Small intestine (tissue), 7 donors: ENCODE measurements around the gene RHOF. TPM values are rescaled to one million over a fixed set of nuclear protein-coding genes. Genes with fewer than 3 reads are reported as not detected.

Experiments
- DNase-seq, 2 donors: peaks; one replicate each; pipeline versions ENCODE4 v3.0.0 to v3.0.0-alpha.2; 2013
- FAIRE-seq: peaks from 2 replicates; lab custom pipeline; 2012; peaks lifted over from hg19 to GRCh38; lab: Jason Lieb, UNC
- H3K27ac ChIP-seq, 3 donors: one replicate each; pipeline ENCODE4 v1.5.1; 2013; ENCODE audit warnings: low read length in 2 of 3, mild to moderate bottlenecking in 2 of 3, control low read depth in 1 of 3, inconsistent platforms in 1 of 3, low read depth in 1 of 3, moderate library complexity in 1 of 3
- H3K27me3 ChIP-seq, 3 donors: one replicate each; pipeline ENCODE4 v1.6.1; 2013; ENCODE audit warnings: low read length in 3 of 3, inconsistent platforms in 1 of 3; ENCODE audit not compliant: control insufficient read depth in 3 of 3, insufficient read depth in 3 of 3
- H3K36me3 ChIP-seq, 3 donors: one replicate each; pipeline ENCODE4 v1.6.1; 2013; ENCODE audit warnings: low read length in 3 of 3, inconsistent platforms in 1 of 3, low read depth in 1 of 3, mild to moderate bottlenecking in 1 of 3, moderate library complexity in 1 of 3; ENCODE audit not compliant: control insufficient read depth in 3 of 3, insufficient read depth in 2 of 3
- H3K4me1 ChIP-seq, 3 donors: one replicate each; pipeline ENCODE4 v1.6.1; 2013; ENCODE audit warnings: low read length in 2 of 3, inconsistent platforms in 1 of 3, low read depth in 1 of 3, mild to moderate bottlenecking in 1 of 3, moderate library complexity in 1 of 3; ENCODE audit not compliant: control insufficient read depth in 3 of 3, insufficient read depth in 2 of 3
- H3K4me3 ChIP-seq, 3 donors: one replicate each; pipeline ENCODE4 v1.5.1; 2013; ENCODE audit warnings: low read length in 3 of 3, control low read depth in 1 of 3, inconsistent platforms in 1 of 3, low read depth in 1 of 3, mild to moderate bottlenecking in 1 of 3, moderate library complexity in 1 of 3
- H3K9me3 ChIP-seq, 2 donors: one replicate each; pipeline ENCODE4 v1.6.1; 2013; ENCODE audit warnings: low read depth in 1 of 2, low read length in 1 of 2; ENCODE audit not compliant: control insufficient read depth in 2 of 2, insufficient read depth in 1 of 2
- WGBS, 3 donors: extraction: QIAGEN DNeasy Blood & Tissue Kit; methylation state at CpG; one replicate each; pipeline ENCODE4 v1.1.7; 2013; 5-methylcytosine and 5-hydroxymethylcytosine counted together
- polyA plus RNA-seq, 4 donors: library from polyadenylated mRNA; stranded (reverse) in 3 of 4; unstranded in 1 of 4; fragments of 200-250 nt in 3 of 4; fragments of 120-200 nt in 1 of 4; gene quantifications; one replicate each; pipeline versions ENCODE4 v1.2.1 to v1.2.3, GENCODE V29; 2013
- donor health status: healthy with polysubstance abuse.
- donor health status: control.
- donor health status: control.
- donor health status: Bipolar disorder and iron deficiency.
- donor health status: healthy.

The RHOF gene
- polyA plus RNA-seq, 4 donors, result 13.3 to 75.9 (median 43.6) TPM

DNA sequence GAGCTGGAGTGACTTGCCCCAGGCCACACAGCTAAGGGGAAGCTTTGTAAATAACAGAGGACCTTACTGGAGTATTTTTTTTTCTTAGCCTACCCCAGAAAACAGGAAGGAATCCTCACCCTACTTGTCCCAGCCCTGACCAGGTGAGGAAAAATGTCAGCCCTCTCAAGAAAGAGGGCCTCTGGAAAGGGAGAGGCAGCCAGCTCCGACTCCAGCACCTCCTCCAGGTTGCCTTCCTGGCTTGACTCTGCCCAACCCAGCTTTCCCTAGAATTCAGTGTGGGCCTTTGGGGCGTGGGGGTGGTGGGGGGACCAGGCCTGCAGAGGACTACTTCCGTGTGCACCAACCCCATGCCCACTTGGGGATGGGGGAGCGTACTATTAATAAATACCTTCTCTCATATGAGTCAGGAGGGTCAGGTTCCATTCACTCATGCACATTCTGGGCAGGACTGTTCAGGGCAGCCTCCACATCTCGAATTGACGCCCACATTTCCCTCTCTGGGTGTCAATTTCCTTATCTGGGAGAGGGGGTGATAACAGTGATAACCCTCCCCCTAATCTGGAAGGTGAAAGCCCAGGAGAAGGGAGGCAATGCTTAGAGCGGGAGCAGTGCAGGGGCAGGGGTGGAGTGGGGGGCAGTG is 5.2 kb downstream of the RHOF start:
- H3K4me1 ChIP-seq, result peaks cover 0 to 64% (median 5%) of the 10 kb centered on the region in 3 donors
- H3K27ac ChIP-seq, result peak overlapping the region; percentile 3 to 94 (median 80)
- H3K4me3 ChIP-seq, result no peak overlapping the region
- WGBS, 3 donors, result 40 to 60% (median 50%) methylated on average over 7 of the region's 7 CpGs
- no peaks in the 10 kb centered on the region for H3K27me3 ChIP-seq
- no peaks in the 10 kb centered on the region for H3K9me3 ChIP-seq
- peaks cover 0 to 60% (median 0%) of the 10 kb centered on the region in 3 donors for H3K36me3 ChIP-seq
- FAIRE-seq, result no peak
- peak; percentile 43 to 47 for DNase-seq

DNA sequence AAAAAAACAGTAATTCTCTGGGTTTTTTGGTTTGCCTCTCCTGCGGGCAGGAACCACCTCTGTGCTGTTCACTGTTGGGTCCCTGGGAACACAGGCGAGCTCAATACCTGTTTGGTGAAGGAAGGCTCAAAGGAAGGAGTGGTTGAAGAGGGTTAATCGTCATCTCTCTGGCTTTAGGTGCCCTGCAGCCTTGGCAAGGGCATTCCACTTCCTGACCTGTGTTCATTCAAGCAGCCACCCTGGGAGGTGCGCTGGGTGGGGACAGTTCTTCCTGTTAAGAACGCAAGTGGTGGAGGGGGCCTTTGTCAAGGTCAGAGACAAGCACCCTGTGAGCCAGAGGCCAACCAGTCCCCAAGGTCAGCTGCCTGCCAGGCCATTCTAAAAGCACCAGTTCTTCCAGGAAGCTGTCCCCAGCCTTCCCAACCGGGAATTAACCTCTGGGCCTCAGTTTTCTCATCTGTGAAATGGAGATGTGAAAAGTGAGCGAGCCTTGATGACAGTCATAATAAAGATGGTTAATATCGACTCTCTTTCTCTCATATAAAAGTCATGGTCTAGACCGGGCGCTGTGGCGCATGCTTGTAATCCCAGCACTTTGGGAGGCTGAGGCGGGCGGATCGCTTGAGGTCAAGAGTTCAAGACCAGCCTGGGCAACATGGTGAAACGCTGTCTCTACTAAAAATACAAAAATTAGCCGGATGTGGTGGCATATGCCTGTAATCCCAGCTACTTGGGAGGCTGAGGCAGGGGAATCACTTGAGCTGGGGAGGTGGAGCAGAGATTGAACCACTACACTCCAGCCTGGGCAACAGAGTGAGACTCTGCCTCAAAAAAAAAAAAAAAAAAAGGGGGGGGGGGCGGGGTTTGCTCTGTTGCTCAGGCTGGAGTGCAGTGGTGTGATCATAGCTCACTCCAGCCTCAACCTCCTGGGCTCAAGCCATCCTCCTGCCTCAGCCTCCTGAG is 6.1 kb downstream of the RHOF start:
- no peaks in the 10 kb centered on the region for H3K27me3 ChIP-seq
- no peak for DNase-seq
- no peaks in the 10 kb centered on the region for H3K9me3 ChIP-seq
- peak overlapping the region; percentile 63 to 76 (median 75) for H3K27ac ChIP-seq
- 58 to 70% (median 70%) methylated on average over 16 to 17 of the region's 17 CpGs for WGBS, 3 donors
- peaks cover 0 to 60% (median 0%) of the 10 kb centered on the region in 3 donors for H3K36me3 ChIP-seq
- H3K4me1 ChIP-seq, result peaks cover 0 to 61% (median 5%) of the 10 kb centered on the region in 3 donors
- no peak overlapping the region for H3K4me3 ChIP-seq
- FAIRE-seq, result no peak

DNA sequence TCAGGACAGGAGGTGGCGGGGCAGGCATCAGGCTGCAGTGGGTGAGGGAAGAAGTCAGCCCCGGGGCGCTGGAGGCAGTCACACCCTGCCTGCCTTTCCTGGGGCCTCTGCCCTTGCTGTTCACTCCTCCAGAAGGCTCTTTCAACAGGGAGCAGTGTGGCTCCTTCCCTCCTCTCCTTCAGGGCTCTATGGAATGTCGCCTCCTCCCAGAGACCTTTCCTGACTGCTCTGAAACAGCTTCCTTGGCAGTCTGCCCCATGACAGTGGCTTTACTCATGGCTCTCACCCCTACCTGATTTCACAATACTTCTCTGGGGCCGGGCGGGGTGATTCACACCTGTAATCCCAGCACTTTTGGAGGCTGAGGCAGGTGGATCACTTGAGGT is 7.1 kb downstream of the RHOF start:
- DNase-seq (peak; percentile 76 to 96), FAIRE-seq (no peak)
- peak overlapping the region; percentile 53 to 76 (median 75) for H3K27ac ChIP-seq
- peaks cover 0 to 60% (median 5%) of the 10 kb centered on the region in 3 donors for H3K4me1 ChIP-seq
- no peak overlapping the region for H3K4me3 ChIP-seq
- H3K36me3 ChIP-seq, result peaks cover 0 to 68% (median 0%) of the 10 kb centered on the region in 3 donors
- H3K27me3 ChIP-seq, result no peaks in the 10 kb centered on the region
- 16 to 53% (median 29%) methylated on average over 6 of the region's 6 CpGs for WGBS, 3 donors
- H3K9me3 ChIP-seq, result no peaks in the 10 kb centered on the region

DNA sequence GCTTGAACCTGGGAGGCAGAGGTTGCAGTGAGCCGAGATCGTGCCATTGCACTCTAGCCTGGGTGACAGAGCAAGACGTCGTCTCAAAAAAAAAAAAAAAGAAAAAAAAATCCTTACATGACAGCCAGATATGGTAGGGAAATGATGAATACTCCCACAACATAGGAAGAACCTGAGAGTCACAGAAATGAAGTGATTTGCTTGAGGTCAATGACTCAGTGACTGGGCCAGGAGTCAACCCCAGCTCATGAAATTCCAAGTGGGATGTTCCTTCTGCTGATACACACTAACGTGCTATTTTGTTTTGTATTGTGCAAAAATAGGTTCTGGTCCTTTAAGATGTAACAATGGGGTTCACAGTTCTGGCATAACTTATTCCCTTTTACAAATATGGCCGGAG is 9.0 kb downstream of the RHOF start:
- Histone ChIP-seq H3K27ac (peak overlapping the region in 2 of 3 donors; percentile 26 to 59), H3K36me3 (peaks cover 3 to 74% (median 7%) of the 10 kb centered on the region in 3 donors), H3K27me3 (no peaks in the 10 kb centered on the region), H3K9me3 (no peaks in the 10 kb centered on the region), H3K4me3 (no peak overlapping the region), H3K4me1 (peaks cover 0 to 42% (median 4%) of the 10 kb centered on the region in 3 donors)
- DNase-seq, result no peak
- no peak for FAIRE-seq
- WGBS, 3 donors, result 14 to 46% (median 25%) methylated on average over 6 of the region's 6 CpGs

DNA sequence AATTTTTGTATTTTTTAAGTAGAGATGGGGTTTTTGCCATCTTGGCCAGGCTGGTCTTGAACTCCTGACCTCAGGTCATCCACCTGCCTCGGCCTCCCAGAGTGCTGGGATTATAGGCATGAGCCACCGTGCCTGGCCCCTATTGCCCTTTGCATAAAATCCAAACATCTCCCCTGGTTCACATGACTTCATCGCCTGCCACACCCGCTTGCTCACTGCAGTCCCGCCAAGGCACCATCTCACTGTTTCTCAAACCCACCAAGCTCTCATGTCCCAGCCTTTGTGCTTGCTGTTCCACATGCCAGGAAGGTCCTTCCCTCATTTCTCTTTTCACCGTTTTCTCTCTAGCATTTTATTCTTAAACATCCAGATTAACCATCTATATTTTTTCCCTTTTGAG is 9.7 kb downstream of the RHOF start:
- 22 to 77% (median 46%) methylated on average over 6 of the region's 6 CpGs for WGBS, 3 donors
- no peak for FAIRE-seq
- Histone ChIP-seq H3K27me3 (no peaks in the 10 kb centered on the region), H3K9me3 (no peaks in the 10 kb centered on the region), H3K4me1 (peaks cover 0 to 35% (median 2%) of the 10 kb centered on the region in 3 donors), H3K36me3 (peaks cover 3 to 74% (median 10%) of the 10 kb centered on the region in 3 donors), H3K27ac (no peak overlapping the region), H3K4me3 (no peak overlapping the region)
- no peak for DNase-seq

DNA sequence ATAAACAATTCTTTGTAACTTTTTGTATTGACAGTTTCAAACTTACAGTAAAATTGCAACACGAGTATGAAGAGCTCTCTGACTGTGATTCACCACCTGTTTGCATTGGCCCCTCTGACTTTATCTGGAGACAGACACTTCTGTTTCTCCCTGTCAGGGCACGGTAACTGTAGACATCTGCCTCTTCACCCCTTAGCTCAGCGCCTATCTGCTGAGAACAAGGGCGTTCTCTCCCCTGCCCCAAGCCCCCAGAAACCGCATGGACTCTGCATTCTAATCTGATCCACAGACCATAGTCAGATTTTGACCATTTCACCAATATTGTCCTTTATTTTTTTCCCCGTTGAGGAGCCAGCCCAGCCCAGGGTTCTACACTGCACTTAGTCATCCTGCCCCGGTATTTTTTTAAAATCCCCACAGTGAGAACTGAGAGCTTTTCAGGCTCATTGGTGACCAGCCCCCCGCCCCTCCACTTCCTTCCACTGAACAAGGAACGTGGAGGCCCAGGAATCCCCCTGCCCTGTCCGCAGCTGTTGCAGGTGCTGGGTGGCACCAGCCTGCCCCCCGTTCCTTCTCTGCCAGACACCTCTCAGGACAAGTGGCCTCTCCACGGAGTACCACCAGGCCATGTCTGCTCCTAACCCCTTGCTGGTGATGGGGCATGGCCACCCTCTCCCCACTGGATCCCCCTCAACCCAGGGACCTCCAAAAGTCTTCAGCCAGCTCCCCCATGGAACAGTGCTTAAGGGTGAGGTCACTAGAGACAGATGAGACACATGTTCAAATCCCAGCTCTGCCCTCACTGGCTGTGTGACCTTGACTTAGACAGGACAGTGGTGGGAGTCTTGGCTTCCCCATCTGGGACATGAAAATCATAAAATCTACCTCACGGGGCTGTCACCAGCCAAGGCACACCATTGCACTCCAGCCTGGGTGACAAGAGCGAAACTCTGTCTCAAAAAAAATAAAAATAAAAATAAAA is 11.2 kb downstream of the RHOF start:
- peaks cover 0 to 26% (median 2%) of the 10 kb centered on the region in 3 donors for H3K4me1 ChIP-seq
- H3K9me3 ChIP-seq, result no peaks in the 10 kb centered on the region
- H3K27ac ChIP-seq, result peak overlapping the region; percentile 17 to 45 (median 29)
- H3K4me3 ChIP-seq, result no peak overlapping the region
- no peak for FAIRE-seq
- no peaks in the 10 kb centered on the region for H3K27me3 ChIP-seq
- peak in 1 of 2 donors; percentile 17 for DNase-seq
- 38 to 54% (median 53%) methylated on average over 14 of the region's 14 CpGs for WGBS, 3 donors
- peaks cover 3 to 75% (median 10%) of the 10 kb centered on the region in 3 donors for H3K36me3 ChIP-seq

DNA sequence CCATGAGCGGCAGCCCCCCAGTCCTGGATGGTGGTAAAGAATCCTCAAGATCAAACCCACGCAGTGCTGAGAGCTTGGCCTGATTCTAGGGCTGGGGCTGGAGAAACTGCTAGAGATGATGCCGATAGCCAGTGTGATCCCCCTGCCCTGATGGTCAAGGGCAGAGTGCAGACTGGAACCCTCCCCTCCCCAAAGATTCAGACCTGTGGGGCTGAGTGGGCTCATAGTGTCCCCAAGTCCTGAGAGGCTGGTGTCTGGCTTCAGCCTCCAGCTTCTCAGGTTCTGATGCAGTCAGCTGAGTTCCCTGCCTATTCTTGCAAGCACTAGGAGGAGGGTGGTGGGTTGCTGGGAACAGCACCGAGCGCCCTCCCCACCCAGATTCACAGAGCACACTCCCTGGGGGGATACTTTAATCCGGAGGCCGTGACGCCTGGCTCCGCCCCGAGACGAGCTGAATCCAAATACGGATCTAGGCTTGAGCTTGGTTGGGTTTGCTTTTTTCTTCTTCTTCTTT is 11.9 kb downstream of the RHOF start:
- Histone ChIP-seq H3K4me3 (no peak overlapping the region), H3K4me1 (peaks cover 0 to 22% (median 2%) of the 10 kb centered on the region in 3 donors)

More for the DNA sequence above, 11.9 kb downstream of the RHOF start:
- no peak for FAIRE-seq
- WGBS, 3 donors, result 51 to 61% (median 61%) methylated on average over 12 of the region's 12 CpGs
- peak in 1 of 2 donors; percentile 18 for DNase-seq
- H3K9me3 ChIP-seq, result no peaks in the 10 kb centered on the region
- H3K27me3 ChIP-seq, result no peaks in the 10 kb centered on the region
- peak overlapping the region in 2 of 3 donors; percentile 28 to 29 for H3K27ac ChIP-seq
- peaks cover 3 to 72% (median 10%) of the 10 kb centered on the region in 3 donors for H3K36me3 ChIP-seq
